ENCODE results near the gene TTC3. TPM values are rescaled to one million over a fixed set of nuclear protein-coding genes. Genes with fewer than 3 reads are reported as not detected.
"Not testable (repeated sequence)": the region's sequence is repeated elsewhere in the genome, so short reads cannot be mapped to it uniquely, and the experiment has no call there.

Gene TTC3
- total and polyA plus RNA-seq, 4 donors = 197 to 556 (median 295) TPM

- Histone ChIP-seq H3K27me3 (ENCODE audit: control insufficient read depth, insufficient read depth, low read length) (no peaks in the 10 kb centered on the region), H3K27ac (ENCODE audit: low read depth, low read length) (no peak overlapping the region), H3K4me3 (ENCODE audit: low read depth, low read length) (no peak overlapping the region), H3K36me3 (ENCODE audit: control insufficient read depth, insufficient read depth, low read length) (peaks cover 7% of the 10 kb centered on the region), H3K4me1 (ENCODE audit: control insufficient read depth, insufficient read depth, low read length) (no peaks in the 10 kb centered on the region), H3K9me3 (ENCODE audit: control insufficient read depth, insufficient read depth, low read length) (peaks cover 8% of the 10 kb centered on the region)
- DNase-seq (ENCODE audit: low read depth in 4 of 6, low spot score in 6 of 6) = no peak
- WGBS (ENCODE audit: insufficient coverage) = 100% methylated on average over 1 of the region's 2 CpGs
These were observed 33.9 kb downstream of the TTC3 start for GRCh38 chr21:37106998-37107397.

- not testable (repeated sequence) for H3K27ac ChIP-seq (ENCODE audit: low read depth, low read length); DNase-seq (ENCODE audit: low read depth in 4 of 6, low spot score in 6 of 6); H3K9me3 ChIP-seq (ENCODE audit: control insufficient read depth, insufficient read depth, low read length); H3K27me3 ChIP-seq (ENCODE audit: control insufficient read depth, insufficient read depth, low read length); H3K4me3 ChIP-seq (ENCODE audit: low read depth, low read length); H3K36me3 ChIP-seq (ENCODE audit: control insufficient read depth, insufficient read depth, low read length); H3K4me1 ChIP-seq (ENCODE audit: control insufficient read depth, insufficient read depth, low read length)
- 100% methylated on average over 1 of the region's 6 CpGs for WGBS (ENCODE audit: insufficient coverage)
These were observed 38.0 kb downstream of the TTC3 start for GRCh38 chr21:37111029-37111428.

GRCh38 chr21:37114301-37114700 lies 41.2 kb downstream of the TTC3 start:
- not testable (repeated sequence) for H3K27me3 ChIP-seq (ENCODE audit: control insufficient read depth, insufficient read depth, low read length); H3K27ac ChIP-seq (ENCODE audit: low read depth, low read length); H3K4me1 ChIP-seq (ENCODE audit: control insufficient read depth, insufficient read depth, low read length); H3K4me3 ChIP-seq (ENCODE audit: low read depth, low read length); DNase-seq (ENCODE audit: low read depth in 4 of 6, low spot score in 6 of 6); H3K36me3 ChIP-seq (ENCODE audit: control insufficient read depth, insufficient read depth, low read length); H3K9me3 ChIP-seq (ENCODE audit: control insufficient read depth, insufficient read depth, low read length)
- WGBS (ENCODE audit: insufficient coverage) = no CpG with 5 or more reads among the region's 3 CpGs

GRCh38 chr21:37116459-37116858 lies 43.4 kb downstream of the TTC3 start:
- H3K4me1 ChIP-seq (ENCODE audit: control insufficient read depth, insufficient read depth, low read length); DNase-seq (ENCODE audit: low read depth in 4 of 6, low spot score in 6 of 6); H3K27me3 ChIP-seq (ENCODE audit: control insufficient read depth, insufficient read depth, low read length); H3K27ac ChIP-seq (ENCODE audit: low read depth, low read length); H3K36me3 ChIP-seq (ENCODE audit: control insufficient read depth, insufficient read depth, low read length); H3K9me3 ChIP-seq (ENCODE audit: control insufficient read depth, insufficient read depth, low read length); H3K4me3 ChIP-seq (ENCODE audit: low read depth, low read length): not testable (repeated sequence)
- no CpG with 5 or more reads among the region's 2 CpGs for WGBS (ENCODE audit: insufficient coverage)

GRCh38 chr21:37117204-37117603 lies 44.1 kb downstream of the TTC3 start:
- no peak for DNase-seq (ENCODE audit: low read depth in 4 of 6, low spot score in 6 of 6)
- H3K27ac ChIP-seq (ENCODE audit: low read depth, low read length) = no peak overlapping the region
- no peaks in the 10 kb centered on the region for H3K9me3 ChIP-seq (ENCODE audit: control insufficient read depth, insufficient read depth, low read length)
- no peak overlapping the region for H3K4me3 ChIP-seq (ENCODE audit: low read depth, low read length)
- no peaks in the 10 kb centered on the region for H3K27me3 ChIP-seq (ENCODE audit: control insufficient read depth, insufficient read depth, low read length)
- no peaks in the 10 kb centered on the region for H3K4me1 ChIP-seq (ENCODE audit: control insufficient read depth, insufficient read depth, low read length)
- H3K36me3 ChIP-seq (ENCODE audit: control insufficient read depth, insufficient read depth, low read length) = no peaks in the 10 kb centered on the region

- Histone ChIP-seq H3K4me1 (ENCODE audit: control insufficient read depth, insufficient read depth, low read length) (no peaks in the 10 kb centered on the region), H3K4me3 (ENCODE audit: low read depth, low read length) (no peak overlapping the region), H3K27me3 (ENCODE audit: control insufficient read depth, insufficient read depth, low read length) (no peaks in the 10 kb centered on the region), H3K36me3 (ENCODE audit: control insufficient read depth, insufficient read depth, low read length) (peaks cover 3% of the 10 kb centered on the region), H3K27ac (ENCODE audit: low read depth, low read length) (no peak overlapping the region), H3K9me3 (ENCODE audit: control insufficient read depth, insufficient read depth, low read length) (no peaks in the 10 kb centered on the region)
- no CpG with 5 or more reads among the region's 1 CpG for WGBS (ENCODE audit: insufficient coverage)
- no peak for DNase-seq (ENCODE audit: low read depth in 4 of 6, low spot score in 6 of 6)
These were observed 45.3 kb downstream of the TTC3 start for GRCh38 chr21:37118187-37118826.

- H3K4me1 ChIP-seq (ENCODE audit: control insufficient read depth, insufficient read depth, low read length) = no peaks in the 10 kb centered on the region
- peak in 1 of 6 donors; percentile 7 for DNase-seq (ENCODE audit: low read depth in 4 of 6, low spot score in 6 of 6)
- H3K27me3 ChIP-seq (ENCODE audit: control insufficient read depth, insufficient read depth, low read length) = no peaks in the 10 kb centered on the region
- peaks cover 7% of the 10 kb centered on the region for H3K36me3 ChIP-seq (ENCODE audit: control insufficient read depth, insufficient read depth, low read length)
- no peak overlapping the region for H3K4me3 ChIP-seq (ENCODE audit: low read depth, low read length)
- WGBS (ENCODE audit: insufficient coverage) = 42% methylated on average over 5 of the region's 6 CpGs
- H3K9me3 ChIP-seq (ENCODE audit: control insufficient read depth, insufficient read depth, low read length) = no peaks in the 10 kb centered on the region
- no peak overlapping the region for H3K27ac ChIP-seq (ENCODE audit: low read depth, low read length)
These were observed 46.6 kb downstream of the TTC3 start for GRCh38 chr21:37119421-37120218.

- peaks cover 19% of the 10 kb centered on the region for H3K36me3 ChIP-seq (ENCODE audit: control insufficient read depth, insufficient read depth, low read length)
- H3K27ac ChIP-seq (ENCODE audit: low read depth, low read length) = no peak overlapping the region
- H3K27me3 ChIP-seq (ENCODE audit: control insufficient read depth, insufficient read depth, low read length) = no peaks in the 10 kb centered on the region
- no peaks in the 10 kb centered on the region for H3K9me3 ChIP-seq (ENCODE audit: control insufficient read depth, insufficient read depth, low read length)
- DNase-seq (ENCODE audit: low read depth in 4 of 6, low spot score in 6 of 6) = no peak
- H3K4me3 ChIP-seq (ENCODE audit: low read depth, low read length) = no peak overlapping the region
- no peaks in the 10 kb centered on the region for H3K4me1 ChIP-seq (ENCODE audit: control insufficient read depth, insufficient read depth, low read length)
These were observed 55.0 kb downstream of the TTC3 start for GRCh38 chr21:37128076-37128475.

- no peak overlapping the region for H3K27ac ChIP-seq (ENCODE audit: low read depth, low read length)
- no peak overlapping the region for H3K4me3 ChIP-seq (ENCODE audit: low read depth, low read length)
- WGBS (ENCODE audit: insufficient coverage) = no CpG with 5 or more reads among the region's 2 CpGs
- H3K36me3 ChIP-seq (ENCODE audit: control insufficient read depth, insufficient read depth, low read length) = peaks cover 26% of the 10 kb centered on the region
- no peak for DNase-seq (ENCODE audit: low read depth in 4 of 6, low spot score in 6 of 6)
- no peaks in the 10 kb centered on the region for H3K4me1 ChIP-seq (ENCODE audit: control insufficient read depth, insufficient read depth, low read length)
- H3K27me3 ChIP-seq (ENCODE audit: control insufficient read depth, insufficient read depth, low read length) = no peaks in the 10 kb centered on the region
- H3K9me3 ChIP-seq (ENCODE audit: control insufficient read depth, insufficient read depth, low read length) = no peaks in the 10 kb centered on the region
These were observed 57.9 kb downstream of the TTC3 start for GRCh38 chr21:37130971-37131370.

GRCh38 chr21:37136261-37136660 lies 63.2 kb downstream of the TTC3 start:
- H3K36me3 ChIP-seq (ENCODE audit: control insufficient read depth, insufficient read depth, low read length) = peaks cover 21% of the 10 kb centered on the region
- no CpG with 5 or more reads among the region's 2 CpGs for WGBS (ENCODE audit: insufficient coverage)
- no peaks in the 10 kb centered on the region for H3K27me3 ChIP-seq (ENCODE audit: control insufficient read depth, insufficient read depth, low read length)

More at GRCh38 chr21:37136261-37136660, 63.2 kb downstream of the TTC3 start:
- Histone ChIP-seq H3K9me3 (ENCODE audit: control insufficient read depth, insufficient read depth, low read length) (no peaks in the 10 kb centered on the region), H3K27ac (ENCODE audit: low read depth, low read length) (no peak overlapping the region), H3K4me1 (ENCODE audit: control insufficient read depth, insufficient read depth, low read length) (no peaks in the 10 kb centered on the region), H3K4me3 (ENCODE audit: low read depth, low read length) (no peak overlapping the region)
- DNase-seq (ENCODE audit: low read depth in 4 of 6, low spot score in 6 of 6) = no peak

All from spinal cord (tissue), 10 donors.